HG03045 (cell line): Measurements from ENCODE around the gene NTN1.

ENCODE experiments used
- ATAC-seq: cut with Tn5 transposase; IDR thresholded peaks from one replicate; pipeline ENCODE4 v1.9.1; 2021; ENCODE audit warnings: mild to moderate bottlenecking, moderate library complexity; ENCODE audit not compliant: unreplicated experiment

NTN1 gene

GRCh38 chr17:9004961-9005285 lies 16.4 kb upstream of the NTN1 start:
- no peak for ATAC-seq

- ATAC-seq: no peak
Measured at GRCh38 chr17:9006175-9006767, 15.0 kb upstream of the NTN1 start.

GRCh38 chr17:9007052-9007714 lies 14.1 kb upstream of the NTN1 start:
- no peak for ATAC-seq

GRCh38 chr17:9009096-9009495 lies 12.2 kb upstream of the NTN1 start:
- no peak for ATAC-seq

GRCh38 chr17:9009737-9010136 lies 11.6 kb upstream of the NTN1 start:
- no peak for ATAC-seq

- no peak for ATAC-seq
Measured at GRCh38 chr17:9011001-9011400, 10.3 kb upstream of the NTN1 start.

GRCh38 chr17:9016941-9017552 lies 4.3 kb upstream of the NTN1 start:
- no peak for ATAC-seq

- ATAC-seq: no peak
Measured at GRCh38 chr17:9018726-9019125, 2.6 kb upstream of the NTN1 start.

GRCh38 chr17:9020096-9020823 lies 1.1 kb upstream of the NTN1 start:
- ATAC-seq: no peak

GRCh38 chr17:9020824-9021157 lies 519 bp upstream of the NTN1 start:
- no peak for ATAC-seq

- ATAC-seq: no peak
Measured at GRCh38 chr17:9021992-9022572, 772 bp downstream of the NTN1 start.

- ATAC-seq: no peak
Measured at GRCh38 chr17:9022573-9023391, 1.5 kb downstream of the NTN1 start.

GRCh38 chr17:9023392-9024218 lies 2.3 kb downstream of the NTN1 start:
- no peak for ATAC-seq

- no peak for ATAC-seq
Measured at GRCh38 chr17:9024497-9024896, 3.2 kb downstream of the NTN1 start.

- no peak for ATAC-seq
Measured at GRCh38 chr17:9026741-9027140, 5.4 kb downstream of the NTN1 start.

GRCh38 chr17:9028202-9028987 lies 7.1 kb downstream of the NTN1 start:
- no peak for ATAC-seq

- no peak for ATAC-seq
Measured at GRCh38 chr17:9028988-9029570, 7.8 kb downstream of the NTN1 start.

GRCh38 chr17:9032151-9032550 lies 10.8 kb downstream of the NTN1 start:
- ATAC-seq: no peak

GRCh38 chr17:9032583-9032982 lies 11.3 kb downstream of the NTN1 start:
- ATAC-seq: no peak
